G401.6 (cell line): ENCODE results near the gene SLBP.

Experiments used
- FAIRE-seq: peaks from 2 replicates; lab custom pipeline; 2012; peaks lifted over from hg19 to GRCh38; lab: Jason Lieb, UNC

SLBP gene

DNA sequence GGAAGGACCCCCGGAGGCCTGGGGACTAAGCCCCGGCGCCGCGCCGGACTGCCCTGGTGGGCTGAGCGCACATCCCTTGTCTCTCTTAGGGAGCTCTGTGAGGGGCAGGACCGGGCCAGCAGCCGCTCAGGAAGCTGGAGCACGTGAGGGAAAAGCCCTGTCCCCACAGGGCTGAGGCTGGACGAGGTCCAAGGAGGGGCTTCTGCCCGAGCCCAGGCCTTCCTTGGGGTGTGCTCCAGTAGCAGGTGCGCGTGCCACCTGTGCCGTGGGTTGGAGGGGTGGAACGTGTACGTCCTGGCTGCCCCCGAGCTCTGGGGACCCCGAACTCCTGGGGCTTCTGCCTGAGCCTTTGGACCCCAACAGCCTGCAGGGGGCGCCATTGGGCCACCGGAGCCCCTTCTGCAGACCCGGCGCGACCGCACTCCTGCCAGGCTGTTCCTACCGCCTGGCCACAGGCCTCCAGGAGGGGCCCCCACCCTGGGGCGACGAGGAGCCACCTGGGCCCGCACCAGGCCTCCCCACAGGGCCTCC is 36.4 kb upstream of the SLBP start:
- no peak for FAIRE-seq

DNA sequence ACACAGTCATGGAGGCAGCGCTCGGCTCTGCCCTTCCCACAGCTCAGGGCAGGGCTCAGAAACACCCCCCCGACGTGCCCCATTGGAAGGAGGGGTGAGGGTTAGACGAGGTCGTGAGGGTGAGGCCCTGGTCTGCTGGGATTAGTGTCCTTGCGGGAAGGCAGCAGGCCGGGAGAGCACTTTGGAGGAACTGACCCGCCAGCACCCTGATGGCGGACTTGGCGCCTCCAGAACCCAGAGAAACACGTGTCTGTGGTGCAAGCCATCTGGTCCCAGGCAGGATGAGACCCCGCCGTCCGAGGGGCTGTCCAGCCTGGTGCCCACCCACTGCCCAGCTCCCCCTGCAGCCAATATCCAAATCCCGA is 35.5 kb upstream of the SLBP start:
- no peak for FAIRE-seq

DNA sequence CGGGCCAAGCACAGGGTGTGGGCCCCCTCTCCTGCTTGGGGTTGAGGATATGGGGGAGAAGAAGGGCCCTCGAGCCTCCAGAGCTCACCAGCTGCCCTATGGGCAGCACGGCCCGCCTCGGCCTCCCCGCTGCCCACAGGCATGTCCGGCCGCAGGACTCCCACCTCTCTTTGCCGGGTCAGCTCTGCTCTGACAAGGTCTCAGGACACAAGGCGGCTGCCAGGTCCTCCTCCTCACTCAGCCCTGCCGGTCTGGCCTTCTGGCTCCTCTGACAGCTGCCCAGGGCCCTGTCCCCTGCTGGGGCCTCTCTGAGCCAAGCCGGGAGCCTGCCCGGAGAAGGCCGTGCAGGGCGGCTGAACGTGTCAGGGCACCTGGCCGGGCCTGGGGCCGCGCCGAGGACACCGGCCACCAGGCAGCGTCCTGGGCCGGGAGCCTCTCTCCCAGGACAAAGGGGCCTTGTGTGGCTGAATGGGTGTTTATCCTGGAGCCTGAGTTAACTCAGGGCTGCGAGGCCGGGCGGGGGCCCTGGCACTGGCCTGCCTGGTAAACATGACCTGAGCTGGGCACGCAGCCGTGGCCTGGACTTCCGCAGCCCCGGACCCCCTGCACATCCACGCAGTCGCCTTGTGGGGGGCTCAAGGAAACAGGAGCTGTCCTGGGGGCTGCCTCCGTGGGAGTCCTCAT is 34.9 kb upstream of the SLBP start:
- no peak for FAIRE-seq

DNA sequence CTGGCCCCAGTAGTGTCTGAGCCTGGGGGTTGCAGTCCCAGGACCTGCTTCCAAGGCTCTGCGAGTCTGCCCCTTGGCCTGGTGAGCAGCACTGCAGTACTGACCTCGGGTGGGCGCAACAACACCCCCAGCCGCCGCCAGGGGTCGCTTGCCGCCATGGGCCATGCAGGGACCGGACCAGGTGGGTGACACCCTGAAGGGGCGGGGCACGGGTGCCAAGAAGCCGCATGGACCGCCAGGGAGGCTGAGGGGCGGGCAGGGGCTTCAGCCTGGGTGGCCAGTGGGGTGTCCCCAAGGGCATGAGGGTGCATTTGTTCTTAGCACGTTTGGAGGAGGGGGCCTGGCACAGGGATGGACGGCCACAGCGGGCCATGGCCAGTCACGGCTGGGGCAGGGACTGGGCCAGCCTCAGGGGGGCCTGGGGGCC is 34.2 kb upstream of the SLBP start:
- FAIRE-seq, result no peak

DNA sequence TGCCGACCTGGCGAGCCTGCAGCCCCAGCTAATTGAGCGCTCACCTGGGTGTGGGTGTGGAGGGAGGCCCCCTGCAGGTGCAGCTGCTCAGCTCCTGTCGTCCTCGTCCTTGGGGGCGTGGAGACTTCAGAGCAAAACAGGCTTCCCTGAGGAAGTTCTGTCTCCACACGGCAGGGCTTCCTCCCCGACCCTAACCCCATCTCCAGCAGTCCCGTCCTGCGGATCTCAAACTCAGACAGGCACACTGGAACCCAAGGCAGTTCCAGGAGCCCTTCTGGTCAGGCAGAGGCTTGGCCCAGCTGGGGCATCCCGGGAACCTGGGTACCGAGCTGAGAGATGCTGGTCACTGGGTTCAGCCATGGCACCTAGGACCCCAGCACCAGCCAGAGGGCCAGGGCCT is 33.6 kb upstream of the SLBP start:
- FAIRE-seq, result no peak

DNA sequence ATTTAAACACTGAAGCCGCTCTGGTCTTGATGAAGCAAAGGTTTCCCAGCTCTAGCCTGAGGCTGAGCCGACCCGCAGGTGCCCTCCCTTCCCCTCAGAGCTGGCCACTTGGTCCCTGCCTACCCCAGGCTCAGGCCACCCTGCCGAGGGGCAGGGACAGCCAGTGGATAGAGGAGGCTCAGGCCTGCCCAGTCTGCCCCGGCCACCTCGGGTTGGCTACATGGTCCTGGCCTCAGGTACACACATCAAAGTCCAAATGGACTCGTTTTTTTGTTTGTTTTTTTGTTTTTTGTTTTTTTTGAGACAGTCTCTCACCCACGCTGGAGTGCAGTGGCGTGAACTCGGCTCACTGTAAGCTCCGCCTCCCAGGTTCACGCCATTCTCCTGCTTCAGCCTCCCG is 33.0 kb upstream of the SLBP start:
- FAIRE-seq, result no peak

DNA sequence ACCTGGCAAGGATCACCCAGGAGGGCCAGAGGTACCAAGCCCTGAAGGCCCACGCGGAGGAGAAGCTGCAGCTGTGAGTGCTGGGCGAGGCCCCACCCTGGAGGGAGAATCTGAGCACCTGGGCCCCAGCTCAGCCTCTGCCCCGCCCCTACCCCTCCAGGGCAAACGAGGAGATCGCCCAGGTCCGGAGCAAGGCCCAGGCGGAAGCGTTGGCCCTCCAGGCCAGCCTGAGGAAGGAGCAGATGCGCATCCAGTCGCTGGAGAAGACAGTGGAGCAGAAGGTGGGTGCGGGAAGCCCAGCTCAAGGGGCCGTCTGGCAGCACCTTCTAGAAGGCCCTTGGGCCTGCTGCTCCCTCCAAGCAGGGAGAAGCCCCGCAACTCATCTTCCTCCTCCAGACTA is 32.4 kb upstream of the SLBP start:
- no peak for FAIRE-seq

DNA sequence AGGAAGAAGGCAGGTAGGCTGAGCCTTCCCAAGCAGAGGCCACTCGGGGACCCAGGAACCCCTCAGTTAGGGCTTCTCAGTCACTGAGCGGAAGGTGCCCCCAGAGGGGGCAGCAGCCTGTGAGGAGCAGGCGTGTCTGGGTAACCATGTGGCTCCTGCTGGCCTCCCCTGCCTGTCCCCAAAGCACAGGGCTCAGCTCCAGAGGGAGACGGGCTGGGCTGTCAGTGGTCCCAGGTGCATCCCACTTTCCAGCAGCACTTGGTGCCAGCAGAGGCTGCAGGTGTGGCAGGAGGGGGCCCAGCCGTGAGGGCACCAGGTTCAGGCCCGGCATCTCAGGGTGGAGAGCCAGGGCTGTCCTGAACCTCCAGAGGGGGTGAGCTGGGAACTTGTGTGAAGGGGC is 31.9 kb upstream of the SLBP start:
- no peak for FAIRE-seq

DNA sequence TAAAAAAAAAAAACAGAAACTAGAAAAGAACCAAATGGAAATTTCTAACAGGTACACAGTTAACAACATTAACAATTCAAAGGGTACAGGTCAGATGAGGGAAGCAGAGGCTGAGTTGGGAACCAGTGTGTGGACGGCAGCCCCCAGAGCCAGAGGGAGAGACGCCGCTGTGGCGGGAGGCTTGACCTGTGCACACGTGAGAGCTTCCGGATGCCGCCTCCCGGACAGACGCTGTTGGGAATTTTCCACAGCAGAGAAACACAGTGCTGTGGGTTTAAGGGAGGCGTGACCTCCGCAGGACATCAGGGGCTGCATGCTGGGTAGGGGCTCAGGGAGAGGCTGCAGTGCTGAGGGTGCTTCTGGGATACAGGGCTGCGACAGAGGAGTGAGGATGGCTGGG is 31.4 kb upstream of the SLBP start:
- no peak for FAIRE-seq

DNA sequence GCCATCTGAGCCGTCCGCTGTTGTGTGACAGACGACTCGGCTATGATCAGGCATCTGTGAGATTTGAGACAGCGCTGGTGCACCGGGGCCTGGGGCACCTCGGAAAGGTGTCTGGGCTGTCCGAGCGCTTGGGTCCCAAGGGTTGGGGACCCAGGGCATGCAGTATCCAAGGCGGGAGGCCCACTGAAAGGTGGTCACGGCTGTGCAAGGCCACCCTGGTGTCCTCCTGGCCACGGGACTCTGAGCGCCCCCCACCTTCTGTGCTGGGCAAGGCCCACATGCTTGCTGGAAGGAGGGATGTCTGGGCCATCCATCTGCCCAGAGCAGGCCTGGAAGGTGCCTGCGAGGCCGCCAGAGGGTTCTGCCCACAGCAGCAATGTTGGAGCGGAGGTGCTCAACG is 29.1 kb upstream of the SLBP start:
- FAIRE-seq, result no peak

DNA sequence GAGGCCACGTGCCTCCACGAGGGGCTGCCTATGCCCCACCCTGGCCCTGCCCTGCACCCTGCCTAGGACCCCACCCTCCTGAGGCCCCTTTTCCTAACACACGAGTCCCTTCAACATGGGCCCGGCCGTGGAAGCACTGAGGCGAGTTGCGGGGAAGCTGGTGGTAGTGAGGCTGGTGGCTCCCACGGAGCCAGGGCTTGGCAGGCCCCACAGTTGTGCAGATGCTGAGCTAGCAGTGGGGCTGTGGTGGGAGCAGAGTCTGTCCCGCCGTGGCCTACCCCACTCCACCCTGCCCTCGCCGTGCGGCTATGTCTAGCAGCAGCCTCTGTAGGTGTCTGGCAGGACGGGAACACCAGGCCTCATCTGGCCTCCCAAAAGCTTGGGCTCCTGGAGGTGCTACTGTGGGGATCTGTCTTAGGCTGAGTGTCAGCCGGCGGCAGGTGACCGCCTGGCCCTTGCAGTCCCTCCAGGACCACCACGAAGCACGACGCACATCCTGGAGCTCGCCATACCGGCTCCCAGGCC is 28.0 kb upstream of the SLBP start:
- no peak for FAIRE-seq

DNA sequence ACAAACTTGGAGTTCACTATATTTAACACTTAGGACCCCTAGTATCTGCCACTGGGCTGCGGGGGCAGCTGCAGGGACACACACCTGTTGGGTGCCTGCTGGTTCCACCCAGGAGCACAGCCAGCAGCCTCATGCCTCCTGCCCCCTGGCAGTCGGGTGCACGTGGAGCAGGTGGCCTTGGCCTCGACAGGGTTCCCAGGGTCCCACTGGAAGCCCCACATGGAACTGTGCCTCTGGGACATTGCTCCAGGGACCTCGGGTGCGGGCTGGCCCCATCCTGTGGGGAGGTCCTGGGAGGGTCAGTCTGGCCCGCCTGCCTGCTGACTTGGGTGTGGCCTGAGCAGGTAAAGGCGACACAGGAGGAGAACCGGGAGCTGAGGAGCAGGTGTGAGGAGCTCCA is 27.2 kb upstream of the SLBP start:
- FAIRE-seq, result no peak

DNA sequence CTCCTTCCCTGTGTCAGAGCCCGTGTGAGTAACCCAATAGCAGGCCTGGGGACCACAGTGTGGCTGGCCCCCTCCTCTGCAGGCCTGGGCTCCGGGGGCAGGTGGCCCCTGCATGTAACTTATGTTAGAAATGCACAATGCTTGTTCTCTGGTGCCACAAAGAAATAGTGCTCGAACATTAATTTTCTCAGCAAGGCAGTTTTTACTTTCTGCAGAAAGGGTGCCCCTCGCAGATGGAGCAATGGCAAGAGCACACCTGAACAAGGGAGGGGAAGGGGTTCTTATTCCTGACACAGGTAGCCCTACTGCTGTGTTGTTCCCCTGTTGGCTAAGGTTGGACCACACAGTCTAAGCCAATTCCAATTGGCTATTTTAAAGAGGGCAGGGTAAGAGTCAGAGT is 26.3 kb upstream of the SLBP start:
- no peak for FAIRE-seq

DNA sequence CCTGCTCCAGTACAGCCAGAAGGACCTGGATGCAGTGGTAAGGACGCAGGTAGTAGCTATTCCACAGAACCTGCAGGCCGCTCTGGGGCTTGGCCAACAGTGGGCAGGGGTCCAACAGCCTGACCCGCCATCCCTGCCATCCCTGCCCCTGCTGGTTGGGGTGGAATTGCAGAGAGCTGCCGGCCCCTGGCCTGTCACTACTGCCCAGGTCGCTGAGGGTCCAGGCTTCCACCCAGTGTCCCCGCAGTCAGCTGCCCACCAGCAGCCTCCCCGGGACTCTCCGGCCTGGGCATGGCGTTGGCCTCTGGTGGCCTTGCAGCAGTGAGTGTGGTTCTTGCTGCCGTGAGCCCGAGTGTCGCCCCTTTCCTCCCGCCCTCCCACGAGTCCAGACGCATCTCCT is 25.5 kb upstream of the SLBP start:
- FAIRE-seq, result no peak

DNA sequence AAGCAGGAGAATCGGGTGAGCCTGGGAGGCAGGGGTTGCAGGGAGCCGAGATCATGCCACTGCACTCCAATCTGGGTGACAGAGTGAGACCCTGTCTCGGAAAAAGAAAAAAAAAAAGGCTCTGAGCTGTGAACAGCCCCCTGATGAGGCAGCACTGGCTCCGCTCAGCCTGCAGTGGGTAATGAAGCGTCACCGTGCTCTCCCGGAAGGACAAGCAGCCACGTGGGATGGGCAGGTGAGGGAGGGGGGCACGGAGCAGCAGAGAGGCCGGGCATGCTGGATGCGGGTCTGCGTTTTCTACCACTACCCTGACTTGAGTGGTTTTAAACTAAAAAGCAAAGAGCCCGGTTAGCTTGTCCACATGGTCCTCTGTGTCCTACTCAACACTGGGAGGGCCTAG is 24.7 kb upstream of the SLBP start:
- no peak for FAIRE-seq

DNA sequence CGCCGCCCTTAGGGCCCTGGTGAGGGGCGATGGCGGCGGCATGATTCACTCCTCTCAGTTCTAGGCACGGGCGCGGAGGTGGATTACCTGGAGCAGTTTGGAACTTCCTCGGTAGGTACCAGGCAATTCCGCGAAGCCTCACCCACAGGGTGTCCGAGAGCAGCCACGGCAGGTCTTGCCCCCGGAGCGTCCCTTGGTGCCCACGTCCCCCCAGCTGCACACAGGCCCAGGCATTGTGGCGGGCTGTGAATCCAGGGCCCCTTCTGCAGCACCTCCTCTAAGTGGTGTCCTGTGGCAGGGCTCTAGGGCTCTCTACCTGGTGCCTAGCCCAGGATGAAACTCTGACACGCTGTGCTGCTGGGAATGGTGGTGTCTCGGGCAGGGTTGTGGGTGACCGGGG is 23.1 kb upstream of the SLBP start:
- FAIRE-seq, result no peak

DNA sequence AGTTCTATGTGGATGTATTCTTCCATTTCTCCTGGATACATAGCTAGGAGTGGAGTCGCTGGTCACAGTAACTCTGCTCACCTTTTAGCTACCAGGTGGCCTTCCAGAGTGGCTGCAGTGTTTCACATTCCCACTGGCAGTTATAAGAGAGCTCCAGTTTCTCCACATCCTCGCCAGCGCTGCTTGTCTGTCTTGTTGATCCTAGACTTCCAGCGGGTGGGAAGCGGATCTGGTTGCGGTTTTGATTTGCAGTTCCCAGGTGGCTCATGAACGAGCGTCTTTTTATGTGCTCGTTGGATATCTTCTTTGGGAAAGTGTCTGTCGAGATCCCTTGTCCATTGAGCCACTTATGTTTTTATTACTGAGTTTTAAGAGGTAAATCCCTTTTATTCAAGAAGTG is 20.8 kb upstream of the SLBP start:
- no peak for FAIRE-seq

DNA sequence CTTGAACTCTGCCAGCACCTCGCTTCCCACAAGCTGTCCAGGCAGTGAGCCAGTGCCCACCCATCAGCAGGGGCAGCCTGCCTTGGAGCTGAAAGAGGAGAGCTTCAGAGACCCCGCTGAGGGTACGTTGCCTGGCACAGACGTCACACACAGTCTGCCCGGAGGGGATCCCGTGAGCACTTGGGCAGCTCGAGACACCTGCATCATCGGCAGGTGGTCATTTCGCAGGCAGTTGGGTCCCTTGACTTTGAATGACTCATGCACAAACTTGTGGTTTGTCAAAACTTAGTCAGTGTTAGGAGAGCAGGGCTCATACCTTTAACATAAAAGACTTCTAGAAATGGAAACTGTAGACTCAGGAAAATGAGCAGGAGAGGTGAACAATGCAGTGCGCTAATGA is 19.1 kb upstream of the SLBP start:
- FAIRE-seq, result no peak

DNA sequence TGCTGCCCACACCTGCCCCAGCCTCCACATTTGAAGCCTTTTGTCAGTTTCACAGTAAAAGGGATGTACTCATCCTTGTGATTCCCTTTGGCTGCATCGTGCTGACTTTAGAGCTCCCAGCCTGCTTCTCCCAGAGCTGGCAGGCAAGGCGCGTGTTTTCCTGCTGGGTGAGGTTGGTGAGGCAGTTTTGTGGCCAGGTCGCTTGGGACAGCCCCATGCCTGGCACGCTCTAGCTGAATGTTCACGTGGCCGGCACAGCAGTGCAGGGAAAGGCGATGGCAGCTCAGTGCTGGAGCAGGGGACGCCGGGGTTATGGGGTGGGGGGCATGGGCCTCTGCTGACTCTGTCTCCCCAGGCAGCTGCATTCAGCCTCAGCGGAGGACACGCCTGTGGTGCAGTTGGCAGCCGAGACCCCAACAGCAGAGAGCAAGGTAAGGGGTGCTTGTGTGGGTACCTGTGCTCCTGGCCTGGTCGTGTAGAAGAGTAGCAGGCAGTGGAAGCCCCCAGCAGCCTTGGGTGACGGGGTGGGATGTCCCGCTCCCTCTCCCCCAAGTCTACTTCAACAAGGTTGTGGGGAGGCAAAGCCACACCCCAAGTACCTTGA is 18.5 kb upstream of the SLBP start:
- no peak for FAIRE-seq

DNA sequence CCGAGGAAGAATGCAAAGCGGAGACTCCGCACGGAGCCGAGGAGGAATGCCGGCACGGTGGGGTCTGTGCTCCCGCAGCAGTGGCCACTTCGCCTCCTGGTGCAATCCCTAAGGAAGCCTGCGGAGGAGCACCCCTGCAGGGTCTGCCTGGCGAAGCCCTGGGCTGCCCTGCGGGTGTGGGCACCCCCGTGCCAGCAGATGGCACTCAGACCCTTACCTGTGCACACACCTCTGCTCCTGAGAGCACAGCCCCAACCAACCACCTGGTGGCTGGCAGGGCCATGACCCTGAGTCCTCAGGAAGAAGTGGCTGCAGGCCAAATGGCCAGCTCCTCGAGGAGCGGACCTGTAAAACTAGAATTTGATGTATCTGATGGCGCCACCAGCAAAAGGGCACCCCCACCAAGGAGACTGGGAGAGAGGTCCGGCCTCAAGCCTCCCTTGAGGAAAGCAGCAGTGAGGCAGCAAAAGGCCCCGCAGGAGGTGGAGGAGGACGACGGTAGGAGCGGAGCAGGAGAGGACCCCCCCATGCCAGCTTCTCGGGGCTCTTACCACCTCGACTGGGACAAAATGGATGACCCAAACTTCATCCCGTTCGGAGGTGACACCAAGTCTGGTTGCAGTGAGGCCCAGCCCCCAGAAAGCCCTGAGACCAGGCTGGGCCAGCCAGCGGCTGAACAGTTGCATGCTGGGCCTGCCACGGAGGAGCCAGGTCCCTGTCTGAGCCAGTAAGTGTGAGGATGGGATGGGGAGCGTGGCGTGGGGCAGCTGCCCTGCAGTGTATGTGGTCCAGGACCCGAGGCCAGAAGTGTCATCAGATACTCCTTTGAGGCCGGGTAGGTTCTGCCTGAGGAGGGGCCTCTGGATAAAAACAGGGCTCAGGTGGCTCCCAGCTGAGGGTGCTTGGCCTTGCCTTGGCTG is 16.2 kb upstream of the SLBP start:
- FAIRE-seq, result no peak

DNA sequence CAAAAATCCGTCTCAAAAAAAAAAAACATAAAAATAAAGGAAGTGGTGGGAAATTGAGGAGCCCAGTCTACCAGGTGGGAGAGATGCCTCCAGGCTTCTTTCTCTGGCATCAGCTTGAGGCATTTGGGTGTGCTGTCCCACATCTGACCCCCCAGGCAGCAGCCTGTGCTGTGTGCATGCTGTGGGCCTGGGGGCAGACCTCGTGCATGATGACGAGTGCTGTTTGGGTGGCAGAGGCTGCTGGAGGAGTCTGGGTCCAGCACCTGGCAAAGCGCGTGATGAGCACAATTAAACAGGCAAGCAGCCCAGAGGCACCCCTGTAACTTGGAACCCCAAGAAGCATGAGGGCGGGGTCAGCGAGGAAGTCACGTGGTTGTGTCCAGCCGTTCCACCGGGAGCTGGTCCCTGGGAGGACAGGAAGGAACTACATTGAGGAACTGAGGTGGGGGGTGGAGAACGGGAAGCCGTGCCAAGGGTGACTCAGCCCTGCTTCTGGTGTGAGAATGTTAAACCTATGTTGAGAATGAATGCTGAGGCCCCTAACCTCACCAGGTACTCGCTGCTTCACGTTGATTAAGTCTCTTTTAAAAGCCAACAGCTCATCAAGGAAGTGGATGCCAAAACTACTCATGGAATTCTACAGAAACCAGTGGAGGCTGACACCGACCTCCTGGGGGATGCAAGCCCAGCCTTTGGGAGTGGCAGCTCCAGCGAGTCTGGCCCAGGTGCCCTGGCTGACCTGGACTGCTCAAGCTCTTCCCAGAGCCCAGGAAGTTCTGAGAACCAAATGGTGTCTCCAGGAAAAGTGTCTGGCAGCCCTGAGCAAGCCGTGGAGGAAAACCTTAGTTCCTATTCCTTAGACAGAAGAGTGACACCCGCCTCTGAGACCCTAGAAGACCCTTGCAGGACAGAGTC is 15.3 kb upstream of the SLBP start:
- no peak for FAIRE-seq
